GM21367 (cell line): ENCODE data around the gene SNX8.

ENCODE experiments used
- ATAC-seq: cut with Tn5 transposase; IDR thresholded peaks from one replicate; pipeline ENCODE4 v1.9.1; 2021; ENCODE audit not compliant: unreplicated experiment

The SNX8 gene

GRCh38 chr7:2208712-2209111, 105.5 kb downstream of the SNX8 start:
- no peak for ATAC-seq

- no peak for ATAC-seq
These were observed 109.0 kb downstream of the SNX8 start for GRCh38 chr7:2205036-2205780.

- no peak for ATAC-seq
These were observed 109.8 kb downstream of the SNX8 start for GRCh38 chr7:2204446-2204845.

- ATAC-seq, result peak; percentile 51
These were observed 110.4 kb downstream of the SNX8 start for GRCh38 chr7:2203766-2204300.

- ATAC-seq, result no peak
These were observed 111.1 kb downstream of the SNX8 start for GRCh38 chr7:2202901-2203765.

- no peak for ATAC-seq
These were observed 111.9 kb downstream of the SNX8 start for GRCh38 chr7:2202361-2202761.
